H9 (cell line): ENCODE results near the gene CADPS. TPM values are rescaled to one million over a fixed set of nuclear protein-coding genes. Genes with fewer than 3 reads are reported as not detected.

Experiments
- DNase-seq: peaks from one replicate; pipeline ENCODE4 v3.0.0-alpha.2; 2017
- H2AFZ ChIP-seq: one replicate; pipeline ENCODE4 v1.6.1; 2013; ENCODE audit warnings: mild to moderate bottlenecking, low read length, control low read depth, moderate library complexity
- H2AK5ac ChIP-seq: 2 replicates; pipeline ENCODE4 v1.6.1; 2013; ENCODE audit warnings: low read length, control low read depth, mixed read lengths; ENCODE audit not compliant: insufficient read length
- H2BK120ac ChIP-seq: one replicate; pipeline ENCODE4 v1.6.1; 2013; ENCODE audit warnings: low read depth, mild to moderate bottlenecking, low read length, control low read depth, inconsistent platforms; ENCODE audit not compliant: poor library complexity, severe bottlenecking
- H2BK12ac ChIP-seq: 2 replicates; pipeline ENCODE4 v1.6.1; 2013; ENCODE audit warnings: low read length, control low read depth, mixed read lengths, low read depth; ENCODE audit not compliant: insufficient read length
- H2BK15ac ChIP-seq: 2 replicates; pipeline ENCODE4 v1.6.1; 2013; ENCODE audit warnings: low read depth, low read length, control low read depth
- H2BK20ac ChIP-seq: one replicate; pipeline ENCODE4 v1.6.1; 2013; ENCODE audit warnings: low read depth, mild to moderate bottlenecking, low read length, control low read depth, inconsistent platforms; ENCODE audit not compliant: poor library complexity, severe bottlenecking
- H2BK5ac ChIP-seq: 2 replicates; pipeline ENCODE4 v1.6.1; 2013; ENCODE audit warnings: low read length, control low read depth, mixed read lengths; ENCODE audit not compliant: insufficient read length
- H3K14ac ChIP-seq: 2 replicates; pipeline ENCODE4 v1.6.1; 2013; ENCODE audit warnings: low read length, control low read depth; ENCODE audit not compliant: insufficient read depth
- H3K18ac ChIP-seq: 2 replicates; pipeline ENCODE4 v1.6.1; 2013; ENCODE audit warnings: low read depth, mild to moderate bottlenecking, mixed read lengths, low read length, control low read depth; ENCODE audit not compliant: insufficient read length
- H3K23ac ChIP-seq: 2 replicates; pipeline ENCODE4 v1.6.1; 2013; ENCODE audit warnings: low read length, control low read depth, mixed read lengths, low read depth; ENCODE audit not compliant: insufficient read length
- H3K23me2 ChIP-seq: 2 replicates; pipeline ENCODE4 v1.6.1; 2013; ENCODE audit warnings: low read depth, mild to moderate bottlenecking, mixed read lengths, low read length, control low read depth; ENCODE audit not compliant: insufficient read length, poor library complexity, severe bottlenecking
- H3K27ac ChIP-seq: 2 replicates; pipeline ENCODE4 v1.5.1; 2013; ENCODE audit warnings: low read length, control low read depth, mixed read lengths, low read depth; ENCODE audit not compliant: insufficient read length
- H3K27me3 ChIP-seq: 2 replicates; pipeline ENCODE4 v1.6.1; 2013; ENCODE audit warnings: low read length, control low read depth, inconsistent platforms; ENCODE audit not compliant: insufficient read depth
- H3K4ac ChIP-seq: 2 replicates; pipeline ENCODE4 v1.6.1; 2013; ENCODE audit warnings: low read depth, mild to moderate bottlenecking, control low read depth, inconsistent platforms, low read length, moderate library complexity
- H3K4me1 ChIP-seq: 2 replicates; pipeline ENCODE4 v1.6.1; 2013; ENCODE audit warnings: low read length, control low read depth, inconsistent platforms; ENCODE audit not compliant: insufficient read depth
- H3K4me2 ChIP-seq: 2 replicates; pipeline ENCODE4 v1.6.1; 2013; ENCODE audit warnings: low read length, control low read depth, mixed read lengths; ENCODE audit not compliant: insufficient read length, insufficient read depth
- H3K56ac ChIP-seq: 2 replicates; pipeline ENCODE4 v1.6.1; 2013; ENCODE audit warnings: low read depth, mild to moderate bottlenecking, mixed read lengths, low read length, control low read depth; ENCODE audit not compliant: insufficient read length
- H3K79me1 ChIP-seq: 2 replicates; pipeline ENCODE4 v1.6.1; 2013; ENCODE audit warnings: low read depth, mild to moderate bottlenecking, moderate library complexity, low read length, control low read depth, inconsistent platforms; ENCODE audit not compliant: insufficient read depth, poor library complexity, severe bottlenecking
- H3K79me2 ChIP-seq: 2 replicates; pipeline ENCODE4 v1.6.1; 2013; ENCODE audit warnings: low read length, control low read depth, inconsistent platforms; ENCODE audit not compliant: insufficient read depth
- H3K9ac ChIP-seq: 2 replicates; pipeline ENCODE4 v1.6.1; 2013; ENCODE audit warnings: low read length, control low read depth, mixed read lengths; ENCODE audit not compliant: insufficient read length; ENCODE audit errors: extremely low read depth
- H3K9me3 ChIP-seq: one replicate; pipeline ENCODE4 v1.6.1; 2013; ENCODE audit warnings: low read depth, low read length, inconsistent platforms; ENCODE audit not compliant: control insufficient read depth
- H3T11ph ChIP-seq: one replicate; pipeline ENCODE4 v1.6.1; 2013; ENCODE audit warnings: mild to moderate bottlenecking, low read length, control low read depth, inconsistent platforms
- H4K20me1 ChIP-seq: one replicate; pipeline ENCODE4 v1.6.1; 2013; ENCODE audit not compliant: control insufficient read depth, insufficient read length, insufficient read depth
- H4K5ac ChIP-seq: 2 replicates; pipeline ENCODE4 v1.6.1; 2013; ENCODE audit warnings: low read depth, mild to moderate bottlenecking, mixed read lengths, low read length, control low read depth; ENCODE audit not compliant: insufficient read length
- H4K8ac ChIP-seq: replicated peaks from 2 replicates; pipeline ENCODE4 v1.6.1; 2013; ENCODE audit warnings: low read length, control low read depth, mixed read lengths, low read depth; ENCODE audit not compliant: insufficient read length
- H4K91ac ChIP-seq: 2 replicates; pipeline ENCODE4 v1.6.1; 2013; ENCODE audit warnings: low read depth, mild to moderate bottlenecking, moderate library complexity, mixed read lengths, low read length, control low read depth; ENCODE audit not compliant: insufficient read length
- H3K27ac Mint-ChIP-seq, 3 experiments: 2 replicates in 2 of 3; 3 replicates in 1 of 3; pipeline ENCODE4 v1.8.0; 2020 to 2021; ENCODE audit warnings: mixed read lengths in 3 of 3, mild to moderate bottlenecking in 1 of 3, moderate library complexity in 1 of 3
- H3K27me3 Mint-ChIP-seq: 2 replicates; pipeline ENCODE4 v1.8.0; 2021; ENCODE audit warnings: low read depth, mild to moderate bottlenecking, moderate library complexity, mixed read lengths
- H3K36me3 Mint-ChIP-seq, 3 experiments: 2 replicates in 2 of 3; 3 replicates in 1 of 3; pipeline ENCODE4 v1.8.0; 2020 to 2021; ENCODE audit warnings: low read depth in 3 of 3, mixed read lengths in 3 of 3; ENCODE audit not compliant: insufficient read depth in 1 of 3
- H3K4me1 Mint-ChIP-seq, 2 experiments: 2 replicates each; pipeline ENCODE4 v1.8.0; 2020; ENCODE audit warnings: mixed read lengths in 2 of 2
- H3K4me3 Mint-ChIP-seq, 2 experiments: 2 replicates in 1 of 2; 3 replicates in 1 of 2; pipeline ENCODE4 v1.8.0; 2020 to 2021; ENCODE audit warnings: mild to moderate bottlenecking in 2 of 2, mixed read lengths in 2 of 2, moderate library complexity in 1 of 2
- H3K9me3 Mint-ChIP-seq, 2 experiments: 2 replicates in 1 of 2; 3 replicates in 1 of 2; pipeline ENCODE4 v1.8.0; 2020; ENCODE audit warnings: mild to moderate bottlenecking in 2 of 2, mixed read lengths in 2 of 2, moderate library complexity in 1 of 2
- CTCF ChIP-seq: fragments of 200-600 bp; sonication (generic); conservative IDR thresholded peaks from 3 replicates; pipeline ENCODE4 v1.8.0; 2021; ENCODE audit warnings: antibody characterized with exemption, mild to moderate bottlenecking
- WGBS: extraction: QIAGEN DNeasy Blood & Tissue Kit; methylation state at CpG from one replicate; pipeline ENCODE4 v1.1.7; 2013; ENCODE audit warnings: missing lambda C conversion rate, low lambda C conversion rate, mixed read lengths; ENCODE audit not compliant: insufficient read length; ENCODE audit errors: extremely low coverage; 5-methylcytosine and 5-hydroxymethylcytosine counted together
- total RNA-seq: library from RNA; stranded (reverse); gene quantifications from 2 replicates; pipeline ENCODE4 v1.2.1, GENCODE V29; 2021

Gene CADPS
- total RNA-seq, 1 experiment from 2014 or later: 6.6 TPM

GRCh38 chr3:62672270-62672987, 202.8 kb downstream of the CADPS start:
- H3K9me3 ChIP-seq: no peaks in the 10 kb centered on the region
- no peak for DNase-seq
- H2BK5ac ChIP-seq: no peak overlapping the region
- H3K27me3 ChIP-seq: no peaks in the 10 kb centered on the region
- no peaks in the 10 kb centered on the region for H3K79me1 ChIP-seq
- no peaks in the 10 kb centered on the region for H4K20me1 ChIP-seq
- no peak overlapping the region for H3K18ac ChIP-seq
- H2AK5ac ChIP-seq: no peak overlapping the region
- H2BK12ac ChIP-seq: no peak overlapping the region
- Mint-ChIP-seq H3K27me3 (no peaks in the 10 kb centered on the region), H3K4me3 (no peak overlapping the region), H3K27ac (no peak overlapping the region), H3K4me1 (peaks cover 23 to 31% of the 10 kb centered on the region in 2 experiments), H3K36me3 (no peaks in the 10 kb centered on the region; a peak in 1 of 7 replicates), H3K9me3 (no peaks in the 10 kb centered on the region)
- H2AFZ ChIP-seq: no peak overlapping the region
- H3K23ac ChIP-seq: no peak overlapping the region
- H3K14ac ChIP-seq: no peak overlapping the region
- no peak overlapping the region for H4K5ac ChIP-seq
- no peak overlapping the region for H2BK15ac ChIP-seq
- H3K4me1 ChIP-seq: peaks cover 1% of the 10 kb centered on the region; the same call in 1 of the 2 replicates
- no peak overlapping the region for H4K91ac ChIP-seq
- no peak overlapping the region for H2BK20ac ChIP-seq
- H3K56ac ChIP-seq: no peak overlapping the region
- no peaks in the 10 kb centered on the region for H3K23me2 ChIP-seq
- WGBS: no CpG with 5 or more reads among the region's 10 CpGs
- no peak overlapping the region for H4K8ac ChIP-seq
- H2BK120ac ChIP-seq: no peak overlapping the region
- H3K79me2 ChIP-seq: no peaks in the 10 kb centered on the region
- no peak overlapping the region for H3K9ac ChIP-seq
- no peak overlapping the region for H3K4ac ChIP-seq
- TF ChIP-seq CTCF: no peak
- no peak overlapping the region for H3K4me2 ChIP-seq
- no peak overlapping the region for H3T11ph ChIP-seq
- H3K27ac ChIP-seq: no peak overlapping the region
